Myometrial cell (primary cell): ENCODE data around the gene ADGRA3. TPM values are rescaled to one million over a fixed set of nuclear protein-coding genes. Genes with fewer than 3 reads are reported as not detected.

Experiments used
- total RNA-seq: library from RNA; depleted of rRNA; stranded (reverse); fragments of >200 nt; gene quantifications from 2 replicates; pipeline ENCODE4 v1.2.3, GENCODE V29; 2015

The ADGRA3 gene, protein sequence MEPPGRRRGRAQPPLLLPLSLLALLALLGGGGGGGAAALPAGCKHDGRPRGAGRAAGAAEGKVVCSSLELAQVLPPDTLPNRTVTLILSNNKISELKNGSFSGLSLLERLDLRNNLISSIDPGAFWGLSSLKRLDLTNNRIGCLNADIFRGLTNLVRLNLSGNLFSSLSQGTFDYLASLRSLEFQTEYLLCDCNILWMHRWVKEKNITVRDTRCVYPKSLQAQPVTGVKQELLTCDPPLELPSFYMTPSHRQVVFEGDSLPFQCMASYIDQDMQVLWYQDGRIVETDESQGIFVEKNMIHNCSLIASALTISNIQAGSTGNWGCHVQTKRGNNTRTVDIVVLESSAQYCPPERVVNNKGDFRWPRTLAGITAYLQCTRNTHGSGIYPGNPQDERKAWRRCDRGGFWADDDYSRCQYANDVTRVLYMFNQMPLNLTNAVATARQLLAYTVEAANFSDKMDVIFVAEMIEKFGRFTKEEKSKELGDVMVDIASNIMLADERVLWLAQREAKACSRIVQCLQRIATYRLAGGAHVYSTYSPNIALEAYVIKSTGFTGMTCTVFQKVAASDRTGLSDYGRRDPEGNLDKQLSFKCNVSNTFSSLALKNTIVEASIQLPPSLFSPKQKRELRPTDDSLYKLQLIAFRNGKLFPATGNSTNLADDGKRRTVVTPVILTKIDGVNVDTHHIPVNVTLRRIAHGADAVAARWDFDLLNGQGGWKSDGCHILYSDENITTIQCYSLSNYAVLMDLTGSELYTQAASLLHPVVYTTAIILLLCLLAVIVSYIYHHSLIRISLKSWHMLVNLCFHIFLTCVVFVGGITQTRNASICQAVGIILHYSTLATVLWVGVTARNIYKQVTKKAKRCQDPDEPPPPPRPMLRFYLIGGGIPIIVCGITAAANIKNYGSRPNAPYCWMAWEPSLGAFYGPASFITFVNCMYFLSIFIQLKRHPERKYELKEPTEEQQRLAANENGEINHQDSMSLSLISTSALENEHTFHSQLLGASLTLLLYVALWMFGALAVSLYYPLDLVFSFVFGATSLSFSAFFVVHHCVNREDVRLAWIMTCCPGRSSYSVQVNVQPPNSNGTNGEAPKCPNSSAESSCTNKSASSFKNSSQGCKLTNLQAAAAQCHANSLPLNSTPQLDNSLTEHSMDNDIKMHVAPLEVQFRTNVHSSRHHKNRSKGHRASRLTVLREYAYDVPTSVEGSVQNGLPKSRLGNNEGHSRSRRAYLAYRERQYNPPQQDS (N-terminal part only)
- total RNA-seq, result 9.5 and 10.8 TPM in 2 replicates

GRCh38 chr4:22515888-22516541 is at the start of gene ADGRA3:
ADGRA3 (minus strand) TSS chr4:22516066; CDS start chr4:22515784, 282 bp downstream.

Other genes starting within 250 kb of the ADGRA3 start
- not detected in 2 replicates for gene GBA3, start 176.9 kb upstream of the ADGRA3 start, total RNA-seq